Fibroblast of lung (primary cell): ENCODE measurements around the gene BMP6.

Experiments
- EZH2 ChIP-seq: IDR thresholded peaks from 2 replicates; pipeline ENCODE4 v1.5.1; 2012; ENCODE audit warnings: low read length, control low read depth, mild to moderate bottlenecking; ENCODE audit errors: missing control alignments
- TF ChIP-seq, protein P1 (sequence below), 2 donors: IDR thresholded peaks in 1 of 2; conservative IDR thresholded peaks in 1 of 2; 1 replicate in 1 of 2; 2 replicates in 1 of 2; pipeline ENCODE4 v1.5.1; 2011 to 2012; ENCODE audit warnings: low read length in 2 of 2, control low read depth in 1 of 2, inconsistent platforms in 1 of 2, low read depth in 1 of 2, mild to moderate bottlenecking in 1 of 2

- TF ChIP-seq, protein P1, sequence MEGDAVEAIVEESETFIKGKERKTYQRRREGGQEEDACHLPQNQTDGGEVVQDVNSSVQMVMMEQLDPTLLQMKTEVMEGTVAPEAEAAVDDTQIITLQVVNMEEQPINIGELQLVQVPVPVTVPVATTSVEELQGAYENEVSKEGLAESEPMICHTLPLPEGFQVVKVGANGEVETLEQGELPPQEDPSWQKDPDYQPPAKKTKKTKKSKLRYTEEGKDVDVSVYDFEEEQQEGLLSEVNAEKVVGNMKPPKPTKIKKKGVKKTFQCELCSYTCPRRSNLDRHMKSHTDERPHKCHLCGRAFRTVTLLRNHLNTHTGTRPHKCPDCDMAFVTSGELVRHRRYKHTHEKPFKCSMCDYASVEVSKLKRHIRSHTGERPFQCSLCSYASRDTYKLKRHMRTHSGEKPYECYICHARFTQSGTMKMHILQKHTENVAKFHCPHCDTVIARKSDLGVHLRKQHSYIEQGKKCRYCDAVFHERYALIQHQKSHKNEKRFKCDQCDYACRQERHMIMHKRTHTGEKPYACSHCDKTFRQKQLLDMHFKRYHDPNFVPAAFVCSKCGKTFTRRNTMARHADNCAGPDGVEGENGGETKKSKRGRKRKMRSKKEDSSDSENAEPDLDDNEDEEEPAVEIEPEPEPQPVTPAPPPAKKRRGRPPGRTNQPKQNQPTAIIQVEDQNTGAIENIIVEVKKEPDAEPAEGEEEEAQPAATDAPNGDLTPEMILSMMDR (conservative IDR thresholded peaks at IDR 0.05 in 1 of 2, IDR thresholded peaks at IDR 0.05 in 1 of 2; ENCODE audit: low read depth in 1 of 2, low read length in 2 of 2) = no peak
- no peak for TF ChIP-seq EZH2
Measured at GRCh38 chr6:7914311-7914710, 188.4 kb downstream of the BMP6 start.
